Ishikawa (cell line): ENCODE measurements around the gene CDR2.

Experiments used
- CEBPB ChIP-seq: IDR thresholded peaks from 2 replicates; pipeline ENCODE4 v1.6.1; 2012
- CREB1 ChIP-seq: IDR thresholded peaks from 2 replicates; pipeline ENCODE4 v1.6.1; 2012; ENCODE audit warnings: low read depth
- EGR1 ChIP-seq: IDR thresholded peaks from 2 replicates; pipeline ENCODE4 v1.6.1; 2012
- EP300 ChIP-seq: IDR thresholded peaks from 2 replicates; pipeline ENCODE4 v1.6.1; 2012; ENCODE audit warnings: borderline replicate concordance
- FOXM1 ChIP-seq: IDR thresholded peaks from 2 replicates; pipeline ENCODE4 v1.6.1; 2012; ENCODE audit warnings: low read depth, borderline replicate concordance
- NFIC ChIP-seq: IDR thresholded peaks from 2 replicates; pipeline ENCODE4 v1.6.1; 2012
- RAD21 ChIP-seq: IDR thresholded peaks from 2 replicates; pipeline ENCODE4 v1.6.1; 2012; ENCODE audit warnings: low read depth
- REST ChIP-seq: IDR thresholded peaks from 2 replicates; pipeline ENCODE4 v1.6.1; 2012; ENCODE audit warnings: low read depth, mild to moderate bottlenecking
- TAF1 ChIP-seq: IDR thresholded peaks from 2 replicates; pipeline ENCODE4 v1.6.1; 2012; ENCODE audit warnings: low read depth, mild to moderate bottlenecking
- TEAD4 ChIP-seq: IDR thresholded peaks from 2 replicates; pipeline ENCODE4 v1.6.1; 2012
- ZBTB7A ChIP-seq: IDR thresholded peaks from 2 replicates; pipeline ENCODE4 v1.6.1; 2012; ENCODE audit warnings: low read depth
- TF ChIP-seq, protein P1 (sequence below): IDR thresholded peaks from 2 replicates; pipeline ENCODE4 v1.6.1; 2012
- TF ChIP-seq, protein P2 (sequence below): IDR thresholded peaks from 2 replicates; pipeline ENCODE4 v1.6.1; 2012

GRCh38 chr16:22402191-22402590 is 27.8 kb upstream of the CDR2 start:
- no peak for TF ChIP-seq RAD21
- TF ChIP-seq, protein P1, sequence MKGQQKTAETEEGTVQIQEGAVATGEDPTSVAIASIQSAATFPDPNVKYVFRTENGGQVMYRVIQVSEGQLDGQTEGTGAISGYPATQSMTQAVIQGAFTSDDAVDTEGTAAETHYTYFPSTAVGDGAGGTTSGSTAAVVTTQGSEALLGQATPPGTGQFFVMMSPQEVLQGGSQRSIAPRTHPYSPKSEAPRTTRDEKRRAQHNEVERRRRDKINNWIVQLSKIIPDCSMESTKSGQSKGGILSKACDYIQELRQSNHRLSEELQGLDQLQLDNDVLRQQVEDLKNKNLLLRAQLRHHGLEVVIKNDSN = no peak
- TF ChIP-seq CREB1 = no peak
- no peak for TF ChIP-seq CEBPB
- no peak for TF ChIP-seq REST
- no peak for TF ChIP-seq EGR1
- TF ChIP-seq FOXM1 = no peak
- TF ChIP-seq TAF1 = no peak
- TF ChIP-seq TEAD4 = no peak
- no peak for TF ChIP-seq NFIC
- no peak for TF ChIP-seq EP300
- TF ChIP-seq ZBTB7A = no peak
- TF ChIP-seq, protein P2, sequence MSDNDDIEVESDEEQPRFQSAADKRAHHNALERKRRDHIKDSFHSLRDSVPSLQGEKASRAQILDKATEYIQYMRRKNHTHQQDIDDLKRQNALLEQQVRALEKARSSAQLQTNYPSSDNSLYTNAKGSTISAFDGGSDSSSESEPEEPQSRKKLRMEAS = no peak
